K562 (cell line): ENCODE data around the gene GALNT16. TPM values are rescaled to one million over a fixed set of nuclear protein-coding genes. Genes with fewer than 3 reads are reported as not detected.

ENCODE experiments used
- ATAC-seq: fragments of 200-7000 bp; cut with Tn5 transposase; 3 replicates; pipeline ENCODE4 v1.9.1; 2020; ENCODE audit warnings: moderate library complexity
- BruUV-seq: library from RNA; stranded (reverse); fragments of 400-500 nt; replicated peaks from 2 replicates; lab custom pipeline; 2021; lab: Mats Ljungman, UMichigan
- CTCF ChIA-PET: fragments of 300-600 bp; formaldehyde crosslinking; extraction: SDS; loops from one replicate; lab custom pipeline; 2021; ENCODE audit warnings: low intra/inter-chr PET ratio; lab: Yijun Ruan, JAX
- POLR2A ChIA-PET: fragments of 300-600, 350-650 bp; sonication (Branson Sonifier 250); formaldehyde crosslinking; extraction: SDS; loops from one replicate; lab custom pipeline; 2021; ENCODE audit warnings: antibody characterized with exemption, inconsistent platforms; lab: Yijun Ruan, JAX
- DNase-seq, 4 experiments: peaks; one replicate each; pipeline versions ENCODE4 v3.0.0 to v3.0.0-alpha.2; 2011 to 2018; ENCODE audit warnings: low spot score in 3 of 4, mixed read lengths in 3 of 4; ENCODE audit errors: extremely low read depth in 1 of 4
- FAIRE-seq: peaks from 2 replicates; lab custom pipeline; 2011; peaks lifted over from hg19 to GRCh38; lab: Jason Lieb, UNC
- H2AFZ ChIP-seq: 2 replicates; pipeline ENCODE4 v1.6.0; 2011; ENCODE audit warnings: low read depth, low read length, control low read depth, inconsistent platforms
- H3K27ac ChIP-seq: fragments of 200-600 bp; 3 replicates; pipeline ENCODE4 v1.8.0; 2011; ENCODE audit warnings: low read depth, mild to moderate bottlenecking, control low read depth, inconsistent platforms, low read length, moderate library complexity, mixed read lengths; ENCODE audit errors: extremely low read depth
- H3K27me3 ChIP-seq, 2 experiments: fragments of 300-600 bp in 1 of 2; 2 replicates in 1 of 2; 3 replicates in 1 of 2; pipeline versions ENCODE4 v1.6.0 to v1.8.0; 2011; ENCODE audit warnings: inconsistent platforms in 2 of 2, low read length in 2 of 2, mild to moderate bottlenecking in 1 of 2, mixed read lengths in 1 of 2, moderate library complexity in 1 of 2; ENCODE audit not compliant: control insufficient read depth in 2 of 2, insufficient read depth in 2 of 2
- H3K36me3 ChIP-seq: fragments of 300-600 bp; 3 replicates; pipeline ENCODE4 v1.8.0; 2011; ENCODE audit warnings: mild to moderate bottlenecking, low read length, inconsistent platforms; ENCODE audit not compliant: control insufficient read depth, insufficient read depth
- H3K4me1 ChIP-seq, 2 experiments: fragments of 200-600 bp in 1 of 2; replicated peaks in 1 of 2; 2 replicates in 1 of 2; 3 replicates in 1 of 2; pipeline versions ENCODE4 v1.5.1 to v1.8.0; 2011; ENCODE audit warnings: inconsistent platforms in 2 of 2, low read length in 2 of 2, mild to moderate bottlenecking in 1 of 2, mixed read lengths in 1 of 2, moderate library complexity in 1 of 2; ENCODE audit not compliant: control insufficient read depth in 2 of 2, insufficient read depth in 2 of 2
- H3K4me2 ChIP-seq: 2 replicates; pipeline ENCODE4 v1.6.1; 2011; ENCODE audit warnings: low read length, control low read depth, inconsistent platforms, mixed read lengths; ENCODE audit not compliant: insufficient read depth
- H3K4me3 ChIP-seq: fragments of 200-600 bp; sonication (generic), shearing (Covaris generic); 2 replicates; pipeline ENCODE4 v1.5.1; 2016; ENCODE audit warnings: control low read depth, inconsistent platforms
- H3K79me2 ChIP-seq: fragments of 200-600 bp; 3 replicates; pipeline ENCODE4 v1.8.0; 2011; ENCODE audit warnings: low read length, inconsistent platforms; ENCODE audit not compliant: control insufficient read depth, insufficient read depth
- H3K9ac ChIP-seq, 2 experiments: 2 replicates each; pipeline versions ENCODE4 v1.6.0 to v1.6.1; 2011; ENCODE audit warnings: low read depth in 2 of 2, low read length in 2 of 2, control low read depth in 1 of 2, inconsistent platforms in 1 of 2, mild to moderate bottlenecking in 1 of 2, mixed read lengths in 1 of 2; ENCODE audit not compliant: insufficient read depth in 1 of 2
- H3K9me1 ChIP-seq: one replicate; pipeline ENCODE4 v1.6.0; 2011; ENCODE audit warnings: inconsistent platforms, mild to moderate bottlenecking, low read length, moderate library complexity; ENCODE audit not compliant: control insufficient read depth, insufficient read depth
- H3K9me3 ChIP-seq: replicated peaks from 2 replicates; pipeline ENCODE4 v1.5.1; 2011; ENCODE audit warnings: low read depth, low read length, inconsistent platforms; ENCODE audit not compliant: control insufficient read depth, insufficient read depth
- H4K20me1 ChIP-seq: replicated peaks from 2 replicates; pipeline ENCODE4 v1.6.1; 2011; ENCODE audit warnings: low read length, inconsistent platforms, mixed read lengths; ENCODE audit not compliant: control insufficient read depth, insufficient read depth
- ADNP ChIP-seq: fragments of 200-800 bp; sonication (Bioruptor generic); IDR thresholded peaks from 2 replicates; pipeline ENCODE4 v1.6.1; 2016; ENCODE audit warnings: missing genetic modification characterization, missing compliant biosample characterization
- BDP1 ChIP-seq: IDR thresholded peaks from 3 replicates; pipeline ENCODE4 v1.6.1; 2011; ENCODE audit not compliant: insufficient read length, insufficient read depth
- BMI1 ChIP-seq: fragments of 150-350 bp; IDR thresholded peaks from 2 replicates; pipeline ENCODE4 v1.6.1; 2014; ENCODE audit warnings: low read length
- CBX5 ChIP-seq: IDR thresholded peaks from 2 replicates; pipeline ENCODE4 v1.6.1; 2014; ENCODE audit warnings: low read depth, borderline replicate concordance
- KDM5B ChIP-seq: fragments of 200-600 bp; sonication (generic); IDR thresholded peaks from 2 replicates; pipeline ENCODE4 v1.6.1; 2012; ENCODE audit warnings: low read depth, mild to moderate bottlenecking, moderate library complexity, low read length, control low read depth, inconsistent platforms; ENCODE audit not compliant: insufficient replicate concordance
- TCF7 ChIP-seq: sonication (generic); IDR thresholded peaks from 2 replicates; pipeline ENCODE4 v1.6.1; 2016; ENCODE audit warnings: antibody characterized with exemption, borderline replicate concordance
- ZNF696 ChIP-seq: fragments of 250-450 bp; sonication (Bioruptor Pico); conservative IDR thresholded peaks from 2 replicates; pipeline ENCODE4 v1.4.0; 2020; ENCODE audit warnings: mild to moderate bottlenecking, moderate library complexity
- WGBS: fragments of 100-300 bp; shearing (Covaris generic); methylation state at CpG from one replicate; pipeline ENCODE4 v1.1.6; 2016; ENCODE audit warnings: low coverage, mixed read lengths; ENCODE audit not compliant: insufficient coverage; ENCODE audit errors: missing lambda C conversion rate; 5-methylcytosine and 5-hydroxymethylcytosine counted together
- in situ Hi-C: fragments of 300-500 bp; cut with MboI; formaldehyde crosslinking; loops from 4 replicates; pipeline ENCODE4 v1.15.0; 2018; ENCODE audit warnings: inconsistent platforms, mixed read lengths
- intact Hi-C: fragments of 100-400 bp; cut with micrococcal nuclease; formaldehyde crosslinking; loops from 2 replicates; pipeline ENCODE4 v1.14.2; 2022
- polyA plus RNA-seq, 8 experiments: library from polyadenylated mRNA; depleted of rRNA in 4 of 8; stranded (reverse) in 5 of 8; unstranded in 3 of 8; fragments of >200 nt; fragmentation: Nextera tagmentation in 2 of 8; fragmentation: Illumina TruSeq in 1 of 8; extraction: Ambion mirVana in 2 of 8; extraction: Trizol in 1 of 8; gene quantifications; 2 replicates each; pipeline versions ENCODE4 v1.2.1 to v1.2.3, GENCODE V29; 2011 to 2014; ENCODE audit warnings: inconsistent platforms in 1 of 8, missing spikeins in 1 of 8
- total RNA-seq, 7 experiments: library from RNA; depleted of rRNA in 6 of 7; stranded (reverse); fragments of >200 nt in 6 of 7; fragmentation: Illumina TruSeq in 2 of 7; extraction: Trizol in 2 of 7; gene quantifications; 2 replicates each; pipeline versions ENCODE4 v1.2.1 to v1.2.3, GENCODE V29; 2011 to 2021; ENCODE audit warnings: low replicate concordance in 1 of 7
- TF ChIP-seq, protein P1 (sequence below): fragments of 450-650 bp; formaldehyde crosslinking; IDR thresholded peaks from 2 replicates; pipeline ENCODE4 v1.4.0; 2020; ENCODE audit warnings: mild to moderate bottlenecking

The GALNT16 gene
- total and polyA plus RNA-seq, 9 of the 15 experiments (the other 6 are each of a cell fraction or from before 2014, with no cell fraction given) = not detected

DNA sequence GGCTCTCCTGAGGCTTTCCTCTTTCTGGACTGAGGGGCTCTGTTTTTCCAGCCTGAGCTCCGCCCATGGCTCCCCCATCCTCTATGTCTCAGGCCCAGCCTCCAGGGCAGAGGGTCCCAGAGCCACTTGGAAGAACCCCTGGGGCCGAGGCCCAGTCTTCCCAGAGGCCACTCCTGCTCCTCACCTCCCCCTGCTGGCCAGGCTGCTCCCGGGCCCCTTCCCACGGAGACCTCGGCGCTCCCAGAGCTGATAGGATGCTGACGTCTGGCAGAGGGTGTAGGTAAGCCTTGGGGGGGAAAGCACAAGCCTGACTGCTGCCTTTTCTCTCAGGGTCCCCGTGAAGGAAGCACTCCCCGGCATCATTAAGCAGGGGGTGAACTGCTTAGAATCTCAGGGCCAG is 86.8 kb downstream of the GALNT16 start (continued):
- TF ChIP-seq ZNF696 (CRISPR knock-in tag) (no peak), BMI1 (no peak), BDP1 (no peak)

DNA sequence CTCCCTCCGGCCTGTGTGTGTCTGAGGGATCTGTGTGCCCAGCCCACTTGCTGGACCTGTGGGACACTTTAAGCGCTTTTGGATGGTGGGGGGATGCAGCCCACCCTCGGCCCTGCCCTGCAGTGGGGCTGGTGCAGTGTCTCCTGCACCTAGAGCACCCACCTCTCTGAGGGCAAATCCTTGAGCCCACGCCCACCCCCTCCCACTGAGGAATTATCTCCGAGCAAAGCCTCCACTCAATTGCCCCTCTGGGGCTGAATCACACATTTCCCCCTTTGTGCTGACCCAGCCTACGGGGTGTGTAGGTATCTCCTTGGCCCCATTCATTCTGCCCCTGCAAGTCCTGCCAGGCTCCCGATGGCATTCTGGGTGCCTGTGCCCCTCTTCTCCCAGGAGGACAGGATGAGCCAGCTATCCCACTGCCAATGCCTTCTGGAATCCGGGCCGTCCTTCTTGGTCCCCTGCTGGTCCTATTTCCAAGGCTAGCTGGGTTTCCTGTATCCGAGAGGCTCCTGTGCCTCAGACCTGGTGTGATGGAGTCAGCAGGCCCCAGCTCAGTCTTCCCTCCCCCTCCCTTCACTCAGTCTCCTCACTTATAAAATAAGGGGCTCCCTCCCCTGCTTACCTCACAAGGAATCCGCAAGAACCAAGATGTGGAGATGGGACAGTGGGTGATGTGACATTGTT is 89.3 kb downstream of the GALNT16 start:
- FAIRE-seq (no peak), DNase-seq (no peak), ATAC-seq (no peak)
- POLR2A ChIA-PET = no interaction called here
- Histone ChIP-seq H2AFZ (no peak overlapping the region), H3K27ac (no peak overlapping the region), H4K20me1 (no peaks in the 10 kb centered on the region), H3K79me2 (no peaks in the 10 kb centered on the region), H3K4me1 (no peaks in the 10 kb centered on the region), H3K9me3 (no peaks in the 10 kb centered on the region), H3K4me2 (no peak overlapping the region), H3K9me1 (no peaks in the 10 kb centered on the region), H3K36me3 (no peaks in the 10 kb centered on the region), H3K9ac (no peak overlapping the region), H3K4me3 (no peak overlapping the region), H3K27me3 (peaks cover 0 to 72% of the 10 kb centered on the region in 2 experiments; a peak in 3 of 5 replicates)
- in situ Hi-C loops = loop anchor here (5.0 kb wide), 1 partner anchor 92 kb away; no protein-coding TSS in a partner anchor
- CTCF ChIA-PET = no interaction called here
- intact Hi-C loops = no loop called here
- no peak for TF ChIP-seq KDM5B
- TF ChIP-seq, protein P1, sequence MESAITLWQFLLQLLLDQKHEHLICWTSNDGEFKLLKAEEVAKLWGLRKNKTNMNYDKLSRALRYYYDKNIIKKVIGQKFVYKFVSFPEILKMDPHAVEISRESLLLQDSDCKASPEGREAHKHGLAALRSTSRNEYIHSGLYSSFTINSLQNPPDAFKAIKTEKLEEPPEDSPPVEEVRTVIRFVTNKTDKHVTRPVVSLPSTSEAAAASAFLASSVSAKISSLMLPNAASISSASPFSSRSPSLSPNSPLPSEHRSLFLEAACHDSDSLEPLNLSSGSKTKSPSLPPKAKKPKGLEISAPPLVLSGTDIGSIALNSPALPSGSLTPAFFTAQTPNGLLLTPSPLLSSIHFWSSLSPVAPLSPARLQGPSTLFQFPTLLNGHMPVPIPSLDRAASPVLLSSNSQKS (CRISPR knock-in tag) = no peak
- TF ChIP-seq ADNP = no peak
- TF ChIP-seq TCF7 = no peak
- no peak for TF ChIP-seq CBX5
- WGBS = 0% methylated on average over 8 of the region's 11 CpGs
- no TSS peak for BruUV-seq
